ENCODE data around the gene NKX2-3.

The NKX2-3 gene

GRCh38 chr10:99537086-99537988, 4.6 kb downstream of the NKX2-3 start:
- FAIRE-seq (no peak), DNase-seq (ENCODE audit: extremely low spot score, insufficient read length, low read depth) (no peak)

GRCh38 chr10:99537989-99538917, 5.5 kb downstream of the NKX2-3 start:
- DNase-seq (ENCODE audit: extremely low spot score, insufficient read length, low read depth) (no peak), FAIRE-seq (no peak)

- DNase-seq (ENCODE audit: extremely low spot score, insufficient read length, low read depth) (no peak), FAIRE-seq (no peak)
These were observed 6.4 kb downstream of the NKX2-3 start for GRCh38 chr10:99539120-99539519.

- FAIRE-seq: no peak
- no peak for DNase-seq (ENCODE audit: extremely low spot score, insufficient read length, low read depth)
These were observed 7.1 kb downstream of the NKX2-3 start for GRCh38 chr10:99539820-99540219.

GRCh38 chr10:99540306-99540656, 7.5 kb downstream of the NKX2-3 start:
- DNase-seq (ENCODE audit: extremely low spot score, insufficient read length, low read depth): no peak
- FAIRE-seq: no peak

- no peak for FAIRE-seq
- no peak for DNase-seq (ENCODE audit: extremely low spot score, insufficient read length, low read depth)
These were observed 8.2 kb downstream of the NKX2-3 start for GRCh38 chr10:99540657-99541531.

GRCh38 chr10:99544322-99544721, 11.6 kb downstream of the NKX2-3 start:
- FAIRE-seq: no peak
- no peak for DNase-seq (ENCODE audit: extremely low spot score, insufficient read length, low read depth)

- FAIRE-seq (peak; percentile 63), DNase-seq (ENCODE audit: extremely low spot score, insufficient read length, low read depth) (no peak)
These were observed 15.3 kb downstream of the NKX2-3 start for GRCh38 chr10:99548041-99548530.

- DNase-seq (ENCODE audit: extremely low spot score, insufficient read length, low read depth) (no peak), FAIRE-seq (no peak)
These were observed 18.4 kb downstream of the NKX2-3 start for GRCh38 chr10:99551158-99551557.

GRCh38 chr10:99551616-99552015, 18.9 kb downstream of the NKX2-3 start:
- no peak for FAIRE-seq
- DNase-seq (ENCODE audit: extremely low spot score, insufficient read length, low read depth): no peak

- no peak for FAIRE-seq
- no peak for DNase-seq (ENCODE audit: extremely low spot score, insufficient read length, low read depth)
These were observed 22.6 kb downstream of the NKX2-3 start for GRCh38 chr10:99555371-99555770.

- peak; percentile 70 for FAIRE-seq
- no peak for DNase-seq (ENCODE audit: extremely low spot score, insufficient read length, low read depth)
These were observed 23.2 kb downstream of the NKX2-3 start for GRCh38 chr10:99555825-99556523.

- DNase-seq (ENCODE audit: extremely low spot score, insufficient read length, low read depth) (no peak), FAIRE-seq (no peak)
These were observed 24.3 kb downstream of the NKX2-3 start for GRCh38 chr10:99557044-99557443.

GRCh38 chr10:99558708-99559107, 26.0 kb downstream of the NKX2-3 start:
- no peak for FAIRE-seq
- DNase-seq (ENCODE audit: extremely low spot score, insufficient read length, low read depth): no peak

- DNase-seq (ENCODE audit: extremely low spot score, insufficient read length, low read depth): no peak
- FAIRE-seq: peak; percentile 38
These were observed 27.8 kb downstream of the NKX2-3 start for GRCh38 chr10:99560277-99561126.

GRCh38 chr10:99562631-99563030, 29.9 kb downstream of the NKX2-3 start:
- FAIRE-seq (no peak), DNase-seq (ENCODE audit: extremely low spot score, insufficient read length, low read depth) (no peak)

GRCh38 chr10:99564361-99564760, 31.6 kb downstream of the NKX2-3 start:
- FAIRE-seq (no peak), DNase-seq (ENCODE audit: extremely low spot score, insufficient read length, low read depth) (no peak)

GRCh38 chr10:99565166-99565565, 32.4 kb downstream of the NKX2-3 start:
- DNase-seq (ENCODE audit: extremely low spot score, insufficient read length, low read depth) (no peak), FAIRE-seq (no peak)

Measured in GM18507 (cell line).